ENCODE results near the gene ID4. TPM values are rescaled to one million over a fixed set of nuclear protein-coding genes. Genes with fewer than 3 reads are reported as not detected.
"Not testable (repeated sequence)": the region's sequence is repeated elsewhere in the genome, so short reads cannot be mapped to it uniquely, and the experiment has no call there.

The ID4 gene
- total RNA-seq, 1 experiment from 2014 or later: 0.10 TPM

GRCh38 chr6:19852090-19852457 is 14.9 kb downstream of the ID4 start:
- in situ Hi-C loops (cut with HindIII; ENCODE audit: low pct_unique_long_range_greater_than_20kb, low sequenced_read_pairs) (no loop called here), intact Hi-C loops (cut with micrococcal nuclease; ENCODE audit: unreplicated experiment) (loop anchor here (5.0 to 10.0 kb wide), 3 partner anchors 830 to 1257 kb away; no protein-coding TSS in a partner anchor)
- POLR2A ChIA-PET: no interaction called here
- TF ChIP-seq CTCF (IDR thresholded peaks at IDR 0.05): peak; percentile 66
- no peak for TF ChIP-seq POLR2AphosphoS5 (IDR thresholded peaks at IDR 0.05; ENCODE audit: low read depth, low read length)
- no peaks in the 10 kb centered on the region for H3K9me3 ChIP-seq (ENCODE audit: control insufficient read depth, insufficient read depth, low read depth, low read length)
- peak overlapping the region; percentile 60 for H3K27ac ChIP-seq (ENCODE audit: low read length)
- peaks cover 18% of the 10 kb centered on the region for H3K4me1 ChIP-seq (ENCODE audit: control insufficient read depth, insufficient read depth, low read length)
- CTCF ChIA-PET: no interaction called here
- H3K27me3 ChIP-seq (ENCODE audit: control insufficient read depth, insufficient read depth, low read length): no peaks in the 10 kb centered on the region
- H3K36me3 ChIP-seq (ENCODE audit: control insufficient read depth, insufficient read depth, low read length): no peaks in the 10 kb centered on the region
- H3K4me3 ChIP-seq (ENCODE audit: low read depth in 2 of 2, low read length in 2 of 2): no peak overlapping the region
- no peak for ATAC-seq
- BruUV-seq (replicated peaks): no TSS peak
- DNase-seq (ENCODE audit: low read depth, low spot score): peak; percentile 12

DNA sequence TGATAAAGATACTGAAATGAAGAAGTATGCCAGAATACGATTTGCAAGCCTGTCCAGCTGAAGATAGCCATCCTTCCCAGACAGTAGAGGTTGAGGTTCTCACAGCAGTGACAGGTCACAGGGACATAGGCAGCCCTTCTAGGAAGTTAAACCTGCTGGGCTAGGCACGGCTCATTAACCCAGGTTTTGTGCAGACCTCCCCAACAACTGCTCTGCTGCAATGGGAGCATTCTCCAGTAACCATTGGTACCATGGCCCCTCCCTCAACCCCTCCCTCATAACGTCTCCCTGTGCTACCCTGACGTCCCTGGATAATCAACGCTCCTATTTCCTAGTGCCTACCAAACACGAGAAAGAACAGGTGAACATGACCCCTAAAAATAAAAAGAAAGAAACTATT is 15.8 kb downstream of the ID4 start:
- TF ChIP-seq CTCF (IDR thresholded peaks at IDR 0.05) (no peak), TCF7L2 (IDR thresholded peaks at IDR 0.05; ENCODE audit: low read depth, low read length) (no peak), POLR2AphosphoS5 (IDR thresholded peaks at IDR 0.05; ENCODE audit: low read depth, low read length) (no peak), SIN3A (IDR thresholded peaks at IDR 0.05; ENCODE audit: borderline replicate concordance, insufficient read depth, low read depth, low read length) (no peak)
- TF ChIP-seq, protein P1, sequence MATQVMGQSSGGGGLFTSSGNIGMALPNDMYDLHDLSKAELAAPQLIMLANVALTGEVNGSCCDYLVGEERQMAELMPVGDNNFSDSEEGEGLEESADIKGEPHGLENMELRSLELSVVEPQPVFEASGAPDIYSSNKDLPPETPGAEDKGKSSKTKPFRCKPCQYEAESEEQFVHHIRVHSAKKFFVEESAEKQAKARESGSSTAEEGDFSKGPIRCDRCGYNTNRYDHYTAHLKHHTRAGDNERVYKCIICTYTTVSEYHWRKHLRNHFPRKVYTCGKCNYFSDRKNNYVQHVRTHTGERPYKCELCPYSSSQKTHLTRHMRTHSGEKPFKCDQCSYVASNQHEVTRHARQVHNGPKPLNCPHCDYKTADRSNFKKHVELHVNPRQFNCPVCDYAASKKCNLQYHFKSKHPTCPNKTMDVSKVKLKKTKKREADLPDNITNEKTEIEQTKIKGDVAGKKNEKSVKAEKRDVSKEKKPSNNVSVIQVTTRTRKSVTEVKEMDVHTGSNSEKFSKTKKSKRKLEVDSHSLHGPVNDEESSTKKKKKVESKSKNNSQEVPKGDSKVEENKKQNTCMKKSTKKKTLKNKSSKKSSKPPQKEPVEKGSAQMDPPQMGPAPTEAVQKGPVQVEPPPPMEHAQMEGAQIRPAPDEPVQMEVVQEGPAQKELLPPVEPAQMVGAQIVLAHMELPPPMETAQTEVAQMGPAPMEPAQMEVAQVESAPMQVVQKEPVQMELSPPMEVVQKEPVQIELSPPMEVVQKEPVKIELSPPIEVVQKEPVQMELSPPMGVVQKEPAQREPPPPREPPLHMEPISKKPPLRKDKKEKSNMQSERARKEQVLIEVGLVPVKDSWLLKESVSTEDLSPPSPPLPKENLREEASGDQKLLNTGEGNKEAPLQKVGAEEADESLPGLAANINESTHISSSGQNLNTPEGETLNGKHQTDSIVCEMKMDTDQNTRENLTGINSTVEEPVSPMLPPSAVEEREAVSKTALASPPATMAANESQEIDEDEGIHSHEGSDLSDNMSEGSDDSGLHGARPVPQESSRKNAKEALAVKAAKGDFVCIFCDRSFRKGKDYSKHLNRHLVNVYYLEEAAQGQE (IDR thresholded peaks at IDR 0.05; ENCODE audit: insufficient read depth in 1 of 2, low read depth in 2 of 2, low read length in 1 of 2): no peak
- in situ Hi-C loops (cut with HindIII; ENCODE audit: low pct_unique_long_range_greater_than_20kb, low sequenced_read_pairs) (no loop called here), intact Hi-C loops (cut with micrococcal nuclease; ENCODE audit: unreplicated experiment) (loop anchor here (5.0 to 10.0 kb wide), 3 partner anchors 831 to 1258 kb away; no protein-coding TSS in a partner anchor)
- DNase-seq (ENCODE audit: low read depth, low spot score): no peak
- Histone ChIP-seq H3K4me1 (ENCODE audit: control insufficient read depth, insufficient read depth, low read length) (peaks cover 18% of the 10 kb centered on the region), H3K4me3 (ENCODE audit: low read depth in 2 of 2, low read length in 2 of 2) (no peak overlapping the region), H3K36me3 (ENCODE audit: control insufficient read depth, insufficient read depth, low read length) (no peaks in the 10 kb centered on the region), H3K27ac (ENCODE audit: low read length) (no peak overlapping the region), H3K9me3 (ENCODE audit: control insufficient read depth, insufficient read depth, low read depth, low read length) (no peaks in the 10 kb centered on the region), H3K27me3 (ENCODE audit: control insufficient read depth, insufficient read depth, low read length) (no peaks in the 10 kb centered on the region)
- ChIA-PET CTCF (no interaction called here), POLR2A (no interaction called here)
- BruUV-seq (replicated peaks): no TSS peak
- no peak for ATAC-seq

GRCh38 chr6:19854421-19855015 is 17.3 kb downstream of the ID4 start:
- CTCF ChIA-PET; DNase-seq (ENCODE audit: low read depth, low spot score); in situ Hi-C loops (cut with HindIII; ENCODE audit: low pct_unique_long_range_greater_than_20kb, low sequenced_read_pairs); H3K9me3 ChIP-seq (ENCODE audit: control insufficient read depth, insufficient read depth, low read depth, low read length); H3K36me3 ChIP-seq (ENCODE audit: control insufficient read depth, insufficient read depth, low read length); POLR2A ChIA-PET; H3K27me3 ChIP-seq (ENCODE audit: control insufficient read depth, insufficient read depth, low read length); H3K4me3 ChIP-seq (ENCODE audit: low read depth in 2 of 2, low read length in 2 of 2); ATAC-seq; BruUV-seq (replicated peaks); H3K27ac ChIP-seq (ENCODE audit: low read length): not testable (repeated sequence)
- H3K4me1 ChIP-seq (ENCODE audit: control insufficient read depth, insufficient read depth, low read length): peaks cover 18% of the 10 kb centered on the region; the same call in 1 of the 2 replicates
- intact Hi-C loops (cut with micrococcal nuclease; ENCODE audit: unreplicated experiment): loop anchor here (5.0 to 10.0 kb wide), 3 partner anchors 832 to 1260 kb away; no protein-coding TSS in a partner anchor

All from Panc1 (cell line).